ENCODE measurements around the gene HACD1.
A peak's percentile ranks its signal among the peaks of the same experiment; 100 is the strongest.

HACD1 gene

GRCh38 chr10:17617031-17617911 is at the start of gene HACD1:
Gene HACD1, minus strand, starts transcription at chr10:17617374. Its CDS starts 35 bp downstream, at chr10:17617339.
- DNase-seq: peak in 45 of 56 donors; percentile 3 to 78 (median 38)

GRCh38 chr10:17665747-17666146 is 48.6 kb upstream of the HACD1 start:
- DNase-seq: peak in 3 of 56 donors; percentile 6 to 23 (median 19)

GRCh38 chr10:17663450-17663849 is 46.3 kb upstream of the HACD1 start:
- no peak for DNase-seq

- DNase-seq: no peak
Measured at GRCh38 chr10:17662193-17663138, 45.3 kb upstream of the HACD1 start.

GRCh38 chr10:17661510-17661909 is 44.3 kb upstream of the HACD1 start:
- no peak for DNase-seq

- no peak for DNase-seq
Measured at GRCh38 chr10:17660921-17661320, 43.7 kb upstream of the HACD1 start.

GRCh38 chr10:17659365-17659764 is 42.2 kb upstream of the HACD1 start:
- no peak for DNase-seq

GRCh38 chr10:17657103-17657500 is 39.9 kb upstream of the HACD1 start:
- DNase-seq: no peak

- no peak for DNase-seq
Measured at GRCh38 chr10:17655567-17656146, 38.5 kb upstream of the HACD1 start.

GRCh38 chr10:17655009-17655408 is 37.8 kb upstream of the HACD1 start:
- no peak for DNase-seq

GRCh38 chr10:17652585-17652984 is 35.4 kb upstream of the HACD1 start:
- DNase-seq: no peak

- no peak for DNase-seq
Measured at GRCh38 chr10:17651896-17652295, 34.7 kb upstream of the HACD1 start.

GRCh38 chr10:17650416-17650815 is 33.2 kb upstream of the HACD1 start:
- DNase-seq: no peak

GRCh38 chr10:17649836-17650235 is 32.7 kb upstream of the HACD1 start:
- no peak for DNase-seq

GRCh38 chr10:17649052-17649451 is 31.9 kb upstream of the HACD1 start:
- no peak for DNase-seq

GRCh38 chr10:17648243-17649035 is 31.3 kb upstream of the HACD1 start:
- DNase-seq: no peak

- peak in 1 of 56 donors; percentile 1 for DNase-seq
Measured at GRCh38 chr10:17647326-17647725, 30.2 kb upstream of the HACD1 start.

GRCh38 chr10:17645621-17646345 is 28.6 kb upstream of the HACD1 start:
- no peak for DNase-seq

GRCh38 chr10:17644485-17644943 is 27.3 kb upstream of the HACD1 start:
- peak in 5 of 56 donors; percentile 15 to 64 (median 32) for DNase-seq

All from amygdala (tissue), 56 donors.